Spleen (tissue), 11 donors: ENCODE data around the gene KCND3. TPM values are rescaled to one million over a fixed set of nuclear protein-coding genes. Genes with fewer than 3 reads are reported as not detected.

Experiments
- DNase-seq: peaks from one replicate; pipeline ENCODE4 v3.0.0-alpha.2; 2020
- H3K27ac ChIP-seq, 8 donors: fragments of 200-600 bp; sonication (generic) in 7 of 8; 1 replicate in 4 of 8; 2 replicates in 4 of 8; pipeline versions ENCODE4 v1.5.0 to v1.8.0; 2016 to 2021; ENCODE audit warnings: inconsistent platforms in 4 of 8, mild to moderate bottlenecking in 4 of 8, moderate library complexity in 1 of 8
- H3K27me3 ChIP-seq, 7 donors: fragments of 200-600 bp; sonication (generic) in 6 of 7; replicated peaks in 1 of 7; 1 replicate in 4 of 7; 2 replicates in 3 of 7; pipeline versions ENCODE4 v1.5.0 to v1.8.0; 2016 to 2021; ENCODE audit warnings: inconsistent platforms in 3 of 7, mild to moderate bottlenecking in 1 of 7
- H3K36me3 ChIP-seq, 6 donors: fragments of 200-600 bp; sonication (generic) in 5 of 6; 1 replicate in 4 of 6; 2 replicates in 2 of 6; pipeline versions ENCODE4 v1.5.0 to v1.8.0; 2016 to 2021; ENCODE audit warnings: inconsistent platforms in 2 of 6
- H3K4me1 ChIP-seq, 6 donors: fragments of 200-600 bp; sonication (generic) in 5 of 6; 1 replicate in 3 of 6; 2 replicates in 3 of 6; pipeline versions ENCODE4 v1.5.0 to v1.8.0; 2016 to 2021; ENCODE audit warnings: inconsistent platforms in 3 of 6
- H3K4me3 ChIP-seq, 8 donors: fragments of 200-600 bp; sonication (generic) in 7 of 8; 1 replicate in 4 of 8; 2 replicates in 4 of 8; pipeline versions ENCODE4 v1.5.0 to v1.8.0; 2016 to 2021; ENCODE audit warnings: inconsistent platforms in 4 of 8, mild to moderate bottlenecking in 4 of 8, moderate library complexity in 2 of 8
- H3K9me3 ChIP-seq, 8 donors: fragments of 200-600 bp; sonication (generic) in 7 of 8; 1 replicate in 4 of 8; 2 replicates in 4 of 8; pipeline versions ENCODE4 v1.5.0 to v1.8.0; 2016 to 2021; ENCODE audit warnings: inconsistent platforms in 4 of 8
- POLR2A ChIP-seq, 3 donors: fragments of 450-650 bp; IDR thresholded peaks; one replicate each; pipeline ENCODE4 v1.5.1; 2017; ENCODE audit warnings: antibody characterized with exemption in 3 of 3, mild to moderate bottlenecking in 1 of 3
- POLR2AphosphoS5 ChIP-seq, 3 donors: sonication (generic); formaldehyde crosslinking; IDR thresholded peaks; one replicate each; pipeline ENCODE4 v1.5.1; 2017; ENCODE audit warnings: antibody characterized with exemption in 3 of 3
- WGBS, 5 donors: extraction: QIAGEN DNeasy Blood & Tissue Kit in 3 of 5; methylation state at CpG; one replicate each; pipeline versions ENCODE4 v1.1.5 to v1.1.7; 2013 to 2018; 5-methylcytosine and 5-hydroxymethylcytosine counted together
- intact Hi-C: fragments of 100-400 bp; cut with DNase I; formaldehyde crosslinking; loops from one replicate; pipeline ENCODE4 v1.15.0; 2023; ENCODE audit warnings: low total_unique reads
- polyA plus RNA-seq, 3 donors: library from polyadenylated mRNA; stranded (reverse); fragments of 200-250 nt; gene quantifications; one replicate each; pipeline ENCODE4 v1.2.1, GENCODE V29; 2013
- total RNA-seq, 7 donors: library from RNA; depleted of rRNA in 3 of 7; stranded (reverse); fragments of >200 nt in 3 of 7; fragmentation: NEBNext Ultra II Directional in 4 of 7; extraction: Animal tissue kit (Norgen Biotek cat#: 25700) in 4 of 7; gene quantifications; one replicate each; pipeline versions ENCODE4 v1.1.0 to v1.2.1, GENCODE V29; 2016 to 2021
- TF ChIP-seq, protein P1 (sequence below), 11 experiments: fragments of 200-600 bp in 7 of 11; fragments of 450-650 bp in 4 of 11; sonication (generic) in 4 of 11; IDR thresholded peaks in 8 of 11; conservative IDR thresholded peaks in 3 of 11; 1 replicate in 7 of 11; 2 replicates in 4 of 11; pipeline versions ENCODE4 v1.4.0 to v1.8.0; 2016 to 2021; ENCODE audit warnings: antibody characterized with exemption in 11 of 11, inconsistent platforms in 4 of 11, mild to moderate bottlenecking in 1 of 11
- donor health status: healthy with polysubstance abuse.
- donor health status: DM: no; HTN: no; CAD: no; lungs with moderate emphysema.
- donor health status: DM: no; HTN: no; CAD: no.
- donor health status: Bipolar disorder and iron deficiency.
- donor health status: healthy.
- donor health status: DM: no; HTN: no; CAD: no.
- donor health status: DM: yes; HTN: yes; CAD: no.

The KCND3 gene
- total and polyA plus RNA-seq, 10 donors, result 0.67 to 14.2 (median 8.6) TPM

GRCh38 chr1:111736548-111737215 lies 252.8 kb downstream of the KCND3 start:
- TF ChIP-seq POLR2A (IDR thresholded peaks at IDR 0.05), result no peak
- TF ChIP-seq POLR2AphosphoS5 (IDR thresholded peaks at IDR 0.05), result no peak
- TF ChIP-seq, protein P1, sequence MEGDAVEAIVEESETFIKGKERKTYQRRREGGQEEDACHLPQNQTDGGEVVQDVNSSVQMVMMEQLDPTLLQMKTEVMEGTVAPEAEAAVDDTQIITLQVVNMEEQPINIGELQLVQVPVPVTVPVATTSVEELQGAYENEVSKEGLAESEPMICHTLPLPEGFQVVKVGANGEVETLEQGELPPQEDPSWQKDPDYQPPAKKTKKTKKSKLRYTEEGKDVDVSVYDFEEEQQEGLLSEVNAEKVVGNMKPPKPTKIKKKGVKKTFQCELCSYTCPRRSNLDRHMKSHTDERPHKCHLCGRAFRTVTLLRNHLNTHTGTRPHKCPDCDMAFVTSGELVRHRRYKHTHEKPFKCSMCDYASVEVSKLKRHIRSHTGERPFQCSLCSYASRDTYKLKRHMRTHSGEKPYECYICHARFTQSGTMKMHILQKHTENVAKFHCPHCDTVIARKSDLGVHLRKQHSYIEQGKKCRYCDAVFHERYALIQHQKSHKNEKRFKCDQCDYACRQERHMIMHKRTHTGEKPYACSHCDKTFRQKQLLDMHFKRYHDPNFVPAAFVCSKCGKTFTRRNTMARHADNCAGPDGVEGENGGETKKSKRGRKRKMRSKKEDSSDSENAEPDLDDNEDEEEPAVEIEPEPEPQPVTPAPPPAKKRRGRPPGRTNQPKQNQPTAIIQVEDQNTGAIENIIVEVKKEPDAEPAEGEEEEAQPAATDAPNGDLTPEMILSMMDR (IDR thresholded peaks at IDR 0.05 in 8 of 11, conservative IDR thresholded peaks at IDR 0.05 in 3 of 11), result no peak
- H3K4me3 ChIP-seq, result no peak overlapping the region
- H3K9me3 ChIP-seq, result no peaks in the 10 kb centered on the region
- peak overlapping the region in 6 of 8 donors; percentile 27 to 98 (median 87) for H3K27ac ChIP-seq
- intact Hi-C loops, result no loop called here
- peaks cover 14 to 88% (median 67%) of the 10 kb centered on the region in 6 donors for H3K4me1 ChIP-seq
- peaks cover 0 to 45% (median 14%) of the 10 kb centered on the region in 7 donors for H3K27me3 ChIP-seq
- H3K36me3 ChIP-seq, result no peaks in the 10 kb centered on the region
- no peak for DNase-seq
- WGBS, 5 donors, result 60 to 68% (median 63%) methylated on average over 4 of the region's 4 CpGs

DNA sequence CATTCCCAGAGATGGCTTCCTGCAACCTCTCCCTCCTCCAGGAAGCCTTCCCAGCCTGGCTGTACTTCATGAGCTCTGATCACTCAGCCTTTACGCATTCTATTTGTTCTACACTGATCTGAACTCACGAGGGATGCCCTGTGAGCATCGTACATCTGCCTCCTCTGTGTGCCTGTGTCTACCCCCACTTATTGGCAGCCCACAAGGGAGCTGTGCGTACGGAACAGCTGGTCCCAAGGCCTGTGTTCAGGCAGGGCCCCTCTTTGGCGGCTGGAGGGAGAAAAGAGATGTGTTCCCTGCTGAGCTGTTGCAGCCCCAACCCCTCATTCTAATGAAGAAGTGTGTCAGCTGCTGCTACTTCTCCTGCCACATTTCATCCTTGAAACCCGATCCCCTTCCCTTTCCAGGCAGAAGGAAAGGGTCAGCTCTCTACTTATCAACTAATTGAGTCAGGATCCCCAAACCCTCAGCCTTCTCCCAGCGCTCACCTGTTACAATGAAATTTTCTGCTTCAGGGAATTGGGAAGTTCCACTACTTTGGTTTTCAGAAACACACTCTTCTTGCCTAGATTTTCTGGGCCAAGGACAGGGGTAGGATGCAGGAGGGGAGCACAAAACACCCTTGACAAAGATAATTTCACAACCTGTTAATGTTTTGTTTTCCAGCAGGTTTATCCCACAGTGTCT lies 253.5 kb downstream of the KCND3 start:
- no peak for DNase-seq
- peaks cover 14 to 94% (median 67%) of the 10 kb centered on the region in 6 donors for H3K4me1 ChIP-seq

GRCh38 chr1:111735321-111735720 lies 254.1 kb downstream of the KCND3 start:
- H3K4me1 ChIP-seq, result peaks cover 11 to 96% (median 64%) of the 10 kb centered on the region in 6 donors
- H3K9me3 ChIP-seq, result no peaks in the 10 kb centered on the region
- H3K4me3 ChIP-seq, result no peak overlapping the region
- intact Hi-C loops, result no loop called here
- no peaks in the 10 kb centered on the region for H3K36me3 ChIP-seq
- TF ChIP-seq, protein P1 (IDR thresholded peaks at IDR 0.05 in 8 of 11, conservative IDR thresholded peaks at IDR 0.05 in 3 of 11), result no peak
- TF ChIP-seq POLR2A (IDR thresholded peaks at IDR 0.05) (no peak), POLR2AphosphoS5 (IDR thresholded peaks at IDR 0.05) (no peak)
- peak overlapping the region in 5 of 8 donors; percentile 44 to 98 (median 90) for H3K27ac ChIP-seq
- H3K27me3 ChIP-seq, result peaks cover 0 to 32% (median 4%) of the 10 kb centered on the region in 7 donors
- no peak for DNase-seq
- WGBS, 5 donors, result 82 to 95% (median 91%) methylated on average over 4 of the region's 4 CpGs

More for the DNA sequence above, 253.5 kb downstream of the KCND3 start:
- Histone ChIP-seq H3K4me3 (no peak overlapping the region), H3K27ac (peak overlapping the region in 5 of 8 donors; percentile 44 to 98 (median 90)), H3K36me3 (no peaks in the 10 kb centered on the region), H3K9me3 (no peaks in the 10 kb centered on the region), H3K27me3 (peaks cover 0 to 38% (median 8%) of the 10 kb centered on the region in 7 donors)
- intact Hi-C loops, result no loop called here
- TF ChIP-seq POLR2AphosphoS5 (IDR thresholded peaks at IDR 0.05) (peak in 2 of 3 donors; percentile 45 to 65), POLR2A (IDR thresholded peaks at IDR 0.05) (no peak)
- WGBS, 5 donors, result 62 to 81% (median 76%) methylated on average over 7 to 8 of the region's 8 CpGs

- 82 to 90% (median 86%) methylated on average over 3 of the region's 3 CpGs for WGBS, 5 donors
- H3K27ac ChIP-seq, result peak overlapping the region in 5 of 8 donors; percentile 82 to 98 (median 90)
- no peak for TF ChIP-seq POLR2AphosphoS5 (IDR thresholded peaks at IDR 0.05)
- TF ChIP-seq POLR2A (IDR thresholded peaks at IDR 0.05), result no peak
- TF ChIP-seq, protein P1 (IDR thresholded peaks at IDR 0.05 in 8 of 11, conservative IDR thresholded peaks at IDR 0.05 in 3 of 11), result no peak
- no peaks in the 10 kb centered on the region for H3K36me3 ChIP-seq
- H3K4me3 ChIP-seq, result peak overlapping the region in 1 of 8 donors; percentile 49
- H3K4me1 ChIP-seq, result peaks cover 11 to 92% (median 62%) of the 10 kb centered on the region in 6 donors
- peaks cover 0 to 27% (median 0%) of the 10 kb centered on the region in 7 donors for H3K27me3 ChIP-seq
- H3K9me3 ChIP-seq, result no peaks in the 10 kb centered on the region
- intact Hi-C loops, result no loop called here
- DNase-seq, result no peak
Observed at GRCh38 chr1:111734856-111735255, 254.6 kb downstream of the KCND3 start.
